HG02884 (cell line): ENCODE results near the gene ARHGAP19.
"Not testable (repeated sequence)": the region's sequence is repeated elsewhere in the genome, so short reads cannot be mapped to it uniquely, and the experiment has no call there.

Experiments
- ATAC-seq: cut with Tn5 transposase; IDR thresholded peaks from one replicate; pipeline ENCODE4 v1.9.1; 2021; ENCODE audit warnings: mild to moderate bottlenecking, moderate library complexity; ENCODE audit not compliant: unreplicated experiment

ARHGAP19 gene

DNA sequence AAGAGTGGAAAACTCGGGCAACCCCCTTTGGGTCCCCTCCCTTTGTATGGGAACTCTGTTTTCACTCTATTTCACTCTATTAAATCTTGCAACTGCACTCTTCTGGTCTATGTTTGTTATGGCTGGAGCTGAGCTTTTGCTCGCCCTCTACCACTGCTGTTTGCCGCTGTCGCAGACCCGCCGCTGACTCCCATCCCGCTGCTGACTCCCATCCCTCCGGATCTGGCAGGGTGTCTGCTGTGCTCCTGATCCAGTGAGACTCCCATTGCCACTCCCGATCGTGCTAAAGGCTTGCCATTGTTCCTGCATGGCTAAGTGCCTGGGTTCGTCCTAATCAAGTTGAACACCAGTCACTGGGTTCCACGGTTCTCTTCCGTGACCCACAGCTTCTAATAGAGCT, 2.4 kb downstream of the ARHGAP19 start:
- ATAC-seq, result not testable (repeated sequence)

DNA sequence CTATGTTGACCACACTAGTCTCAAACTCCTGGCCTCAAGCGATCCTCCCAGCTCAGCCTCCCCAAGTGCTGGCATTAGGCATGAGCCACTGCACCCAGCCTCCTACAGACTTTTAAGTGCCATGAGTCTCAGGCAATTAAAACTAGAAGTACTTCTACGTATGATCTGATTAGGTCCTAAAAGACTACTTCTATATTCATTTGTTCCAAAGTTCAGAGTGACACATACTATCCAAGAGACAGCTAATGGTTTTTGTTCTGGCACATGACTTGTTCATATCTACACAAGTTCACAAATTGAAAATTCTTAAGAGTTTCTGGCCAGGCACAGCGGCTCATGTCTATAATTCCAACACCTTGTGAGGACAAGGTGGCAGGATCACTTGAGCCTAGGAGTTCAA, 11.7 kb downstream of the ARHGAP19 start:
- ATAC-seq, result no peak

- no peak for ATAC-seq
Measured at GRCh38 chr10:97279121-97279815, 13.2 kb downstream of the ARHGAP19 start.

- ATAC-seq, result no peak
Measured at GRCh38 chr10:97278491-97278989, 13.9 kb downstream of the ARHGAP19 start.

DNA sequence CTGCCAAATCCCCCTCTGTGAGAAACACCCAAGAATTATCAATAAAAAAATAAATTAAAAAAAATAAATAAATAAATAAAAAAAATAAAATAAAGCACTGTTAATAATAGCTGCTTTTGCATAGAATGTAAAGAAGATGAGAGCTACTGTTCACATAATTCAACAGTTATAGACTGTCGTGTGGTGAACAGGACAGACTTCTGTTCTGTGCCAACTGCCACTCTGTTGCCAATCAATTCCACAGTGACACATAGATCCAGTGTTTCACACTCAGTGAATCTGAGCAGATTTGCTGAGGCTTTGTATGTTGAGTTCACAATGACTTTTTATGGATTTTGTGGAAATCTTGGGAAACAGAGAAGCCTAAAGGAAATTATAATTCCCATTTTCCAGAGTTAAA, 14.9 kb downstream of the ARHGAP19 start:
- no peak for ATAC-seq

DNA sequence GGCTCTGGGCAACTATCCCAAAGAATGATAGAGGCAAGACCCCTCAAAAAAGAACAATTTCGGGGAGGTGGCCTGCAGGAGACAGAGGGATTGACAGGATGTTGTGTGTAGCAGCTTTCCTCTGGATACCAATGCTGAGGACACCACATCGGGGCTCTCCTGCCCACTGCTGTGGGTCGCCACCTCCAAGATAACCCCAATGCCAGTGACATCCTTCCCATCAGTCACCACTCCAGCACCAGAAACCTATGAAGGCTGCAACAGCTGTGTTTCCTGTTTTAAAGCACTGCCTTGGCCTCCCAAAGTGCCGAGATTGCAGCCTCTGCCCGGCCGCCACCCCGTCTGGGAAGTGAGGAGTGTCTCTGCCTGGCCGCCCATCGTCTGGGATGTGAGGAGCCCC, 17.6 kb downstream of the ARHGAP19 start:
- ATAC-seq, result no peak

DNA sequence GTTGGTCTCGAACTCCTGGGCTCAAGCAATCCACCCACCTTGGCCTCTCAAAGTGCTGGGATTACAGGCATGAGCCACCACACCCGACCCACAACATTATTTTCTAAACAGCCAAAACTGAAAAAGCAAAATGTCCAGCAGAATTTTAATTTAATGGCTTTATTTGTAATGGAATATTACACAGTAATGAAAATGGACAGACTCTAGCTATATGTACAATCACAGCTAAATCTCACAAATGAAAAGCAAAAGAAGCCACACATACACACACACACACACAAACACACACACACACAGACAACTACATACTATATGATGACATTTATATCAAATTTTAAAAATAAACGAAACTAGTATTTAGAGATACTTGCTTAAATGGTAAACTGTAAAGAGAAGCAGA, 18.7 kb downstream of the ARHGAP19 start:
- ATAC-seq, result no peak

DNA sequence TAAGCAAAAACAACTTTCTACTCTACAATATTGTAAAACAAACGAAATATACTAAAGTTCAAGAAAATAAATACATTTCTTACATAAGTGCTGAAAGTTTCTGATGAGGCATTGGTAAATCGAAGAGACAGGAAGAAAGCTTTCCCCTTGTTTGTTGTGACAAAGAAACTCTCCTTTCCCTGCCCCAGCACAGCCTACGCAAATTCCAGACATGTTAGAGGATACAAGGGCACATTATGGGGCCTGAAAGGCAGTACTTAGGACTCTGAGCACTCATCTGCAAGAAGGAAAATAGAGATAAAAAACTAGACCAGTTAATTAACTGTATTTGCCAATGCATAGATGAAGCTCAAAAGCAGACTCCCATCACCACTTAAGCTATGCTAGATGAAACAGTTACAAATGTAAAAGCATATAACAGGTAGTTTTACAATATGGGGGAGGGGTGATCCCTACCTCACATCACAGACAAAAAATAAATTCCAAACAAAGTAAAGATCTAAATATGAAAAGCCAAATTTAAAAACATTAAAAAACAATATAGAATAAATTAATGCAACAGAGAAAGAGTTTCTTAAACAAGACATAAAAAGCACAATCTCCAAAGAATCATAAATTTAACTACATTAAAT, 21.8 kb downstream of the ARHGAP19 start:
- no peak for ATAC-seq

GRCh38 chr10:97267671-97268070, 24.8 kb downstream of the ARHGAP19 start:
- ATAC-seq, result no peak

- not testable (repeated sequence) for ATAC-seq
Measured at GRCh38 chr10:97265095-97265494, 27.3 kb downstream of the ARHGAP19 start.

GRCh38 chr10:97263971-97264370, 28.5 kb downstream of the ARHGAP19 start:
- ATAC-seq, result no peak

DNA sequence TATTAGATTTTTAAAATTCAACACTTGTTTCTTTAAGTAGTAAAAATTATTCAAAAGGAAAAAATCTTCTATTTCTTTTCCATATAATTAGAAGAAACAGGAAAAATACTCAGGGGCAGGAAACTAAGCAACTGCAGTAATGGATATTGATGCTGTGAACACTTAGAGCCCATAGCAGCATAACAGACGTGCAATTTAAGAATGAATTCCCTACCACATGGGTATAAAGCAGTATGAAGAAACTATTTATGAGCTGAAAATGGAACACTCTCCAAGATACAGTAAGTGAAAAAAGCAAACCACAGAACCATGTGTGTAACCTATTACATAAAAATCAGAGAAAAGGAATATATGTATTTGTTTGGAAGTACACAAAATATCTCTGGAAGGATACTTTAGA, 30.8 kb downstream of the ARHGAP19 start:
- ATAC-seq, result no peak

DNA sequence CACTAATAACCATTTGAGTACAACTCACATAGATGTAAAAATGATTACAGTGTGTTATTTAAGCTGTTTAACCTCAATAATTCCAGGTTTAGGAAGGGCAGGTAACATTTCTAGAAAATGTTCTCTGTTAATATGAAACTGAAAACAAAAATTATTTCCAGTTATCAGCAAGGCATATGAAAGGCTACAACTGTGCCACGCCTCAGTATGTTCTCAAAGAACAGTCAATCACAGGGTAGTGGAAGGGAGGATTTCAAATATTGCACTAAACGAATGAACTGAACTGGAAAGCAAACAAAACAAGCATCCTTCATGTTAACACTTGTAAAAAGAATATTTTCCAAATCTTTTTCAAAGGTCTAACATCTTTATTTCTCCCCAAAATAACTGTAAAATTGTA, 31.3 kb downstream of the ARHGAP19 start:
- no peak for ATAC-seq

DNA sequence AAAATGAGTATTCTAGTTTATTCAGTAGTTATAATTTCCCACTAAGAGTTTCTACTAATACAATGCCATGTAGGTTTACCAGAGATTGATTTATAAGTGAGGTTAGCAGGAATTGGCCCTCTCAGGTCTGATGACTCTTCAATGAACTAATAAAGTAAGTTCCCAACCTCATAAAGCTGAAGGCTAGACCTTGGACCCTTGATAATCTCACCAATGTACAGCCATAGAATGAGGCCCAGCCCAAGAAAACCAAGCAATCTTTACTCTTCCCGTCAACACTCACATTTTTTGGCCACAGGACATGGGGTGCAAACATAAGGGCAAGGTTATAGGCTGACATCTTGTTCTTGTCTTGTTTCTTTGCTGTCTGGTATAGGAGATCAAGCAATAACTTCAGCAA, 33.3 kb downstream of the ARHGAP19 start:
- no peak for ATAC-seq

DNA sequence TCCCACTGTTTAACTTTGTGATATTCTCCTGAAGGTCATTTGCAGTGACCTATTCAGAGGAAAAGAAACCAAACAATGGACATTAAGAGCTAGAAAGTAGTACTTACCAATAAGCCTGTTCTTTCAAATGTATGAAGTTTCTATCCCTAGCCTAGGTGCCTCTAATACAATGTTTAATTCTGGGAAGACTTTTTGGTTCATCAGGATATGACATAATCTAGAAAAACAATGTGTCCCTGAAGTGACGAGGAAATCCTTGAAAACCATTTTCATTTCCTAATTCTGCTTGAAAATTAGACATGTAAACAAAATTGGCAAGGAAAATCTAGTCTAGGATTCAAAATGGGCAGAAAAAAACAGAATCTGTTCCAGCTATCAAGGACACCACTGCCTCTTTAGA, 36.1 kb downstream of the ARHGAP19 start:
- no peak for ATAC-seq

GRCh38 chr10:97255512-97256293, 36.7 kb downstream of the ARHGAP19 start:
- no peak for ATAC-seq

DNA sequence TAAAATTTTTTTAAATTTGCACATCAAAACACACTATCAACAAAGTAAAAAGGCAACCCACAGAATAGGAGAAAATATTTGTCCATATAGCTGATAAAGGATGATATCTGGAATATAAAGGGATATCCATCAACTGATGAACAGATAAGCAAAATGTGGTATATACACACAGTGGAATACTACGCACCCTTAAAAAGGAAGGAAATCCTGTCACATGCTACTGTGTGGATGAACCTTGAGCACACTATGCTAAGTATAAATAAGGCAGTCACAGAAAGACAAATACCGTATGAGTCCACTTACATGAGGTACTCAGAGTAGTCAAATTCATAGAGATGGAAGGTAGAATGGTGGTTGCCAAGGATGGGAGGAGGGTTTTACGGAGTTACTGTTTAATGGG, 37.7 kb downstream of the ARHGAP19 start:
- no peak for ATAC-seq

DNA sequence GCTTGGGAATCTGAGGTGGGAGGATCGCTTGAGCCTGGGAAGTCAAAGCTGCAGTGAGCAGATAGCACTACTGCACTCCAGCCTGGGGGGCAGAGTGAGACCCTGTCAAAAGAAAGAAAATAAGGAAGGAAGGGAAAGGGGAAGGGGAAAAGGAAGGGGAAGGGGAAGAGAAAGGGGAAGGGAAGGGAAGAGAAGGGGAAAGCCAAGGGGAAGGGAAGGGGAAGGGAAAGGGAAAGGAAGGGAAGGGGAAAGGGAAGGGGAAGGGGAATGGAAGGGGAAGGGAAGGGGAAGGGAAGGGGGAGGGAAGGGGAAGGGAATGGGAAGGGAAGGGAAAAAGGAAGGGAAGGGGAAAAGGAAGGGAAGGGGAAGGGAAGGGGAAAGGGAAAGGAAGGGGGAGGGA, 41.5 kb downstream of the ARHGAP19 start:
- ATAC-seq, result no peak

GRCh38 chr10:97243836-97244235, 48.6 kb downstream of the ARHGAP19 start:
- no peak for ATAC-seq

GRCh38 chr10:97238855-97239254, 53.6 kb downstream of the ARHGAP19 start:
- ATAC-seq, result no peak

- ATAC-seq, result no peak
Measured at GRCh38 chr10:97235353-97235752, 57.1 kb downstream of the ARHGAP19 start.

DNA sequence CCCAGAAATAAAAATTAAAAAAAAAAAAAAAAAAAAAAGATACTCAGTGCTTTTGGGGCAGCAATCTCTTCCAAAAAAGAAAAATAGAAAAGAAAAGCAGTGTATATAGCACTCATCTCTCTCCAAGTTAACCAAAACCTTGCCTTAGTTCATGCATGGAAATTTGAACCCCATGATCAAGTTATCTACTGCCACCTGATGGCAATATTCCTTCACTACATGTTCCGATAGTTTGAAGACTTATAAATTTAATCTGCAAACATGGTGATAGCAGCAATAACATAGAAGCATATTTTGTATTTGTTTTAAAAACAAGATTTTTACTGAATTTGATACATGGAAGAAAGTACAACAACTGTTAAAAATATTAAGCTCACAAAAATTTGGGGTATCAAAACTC, 58.0 kb downstream of the ARHGAP19 start:
- ATAC-seq, result no peak
